Stimulated activated CD8-positive, alpha-beta memory T cell treated with anti-CD3 and anti-CD28 coated beads, Interleukin-15, amount 100 ng/mL, for 24 hours (primary cell): ENCODE measurements around the gene HPCAL1.

Experiments used
- DNase-seq: peaks from one replicate; pipeline ENCODE4 v3.0.0-alpha.2; 2020; ENCODE audit warnings: low read depth

Gene HPCAL1

GRCh38 chr2:10390369-10390801 lies 87.7 kb downstream of the HPCAL1 start:
- DNase-seq = no peak

- no peak for DNase-seq
These were observed 89.4 kb downstream of the HPCAL1 start for GRCh38 chr2:10392100-10392499.

- DNase-seq = no peak
These were observed 89.8 kb downstream of the HPCAL1 start for GRCh38 chr2:10392548-10392947.

GRCh38 chr2:10392951-10393639 lies 90.4 kb downstream of the HPCAL1 start:
- no peak for DNase-seq

- DNase-seq = no peak
These were observed 90.9 kb downstream of the HPCAL1 start for GRCh38 chr2:10393640-10393982.

GRCh38 chr2:10395893-10396292 lies 93.2 kb downstream of the HPCAL1 start:
- no peak for DNase-seq

GRCh38 chr2:10396464-10396863 lies 93.8 kb downstream of the HPCAL1 start:
- DNase-seq = no peak

GRCh38 chr2:10397297-10397875 lies 94.7 kb downstream of the HPCAL1 start:
- DNase-seq = no peak

GRCh38 chr2:10397878-10398277 lies 95.2 kb downstream of the HPCAL1 start:
- no peak for DNase-seq

- no peak for DNase-seq
These were observed 95.8 kb downstream of the HPCAL1 start for GRCh38 chr2:10398496-10398895.

- no peak for DNase-seq
These were observed 96.7 kb downstream of the HPCAL1 start for GRCh38 chr2:10399358-10399757.

- no peak for DNase-seq
These were observed 97.3 kb downstream of the HPCAL1 start for GRCh38 chr2:10400002-10400401.

GRCh38 chr2:10400568-10400977 lies 97.9 kb downstream of the HPCAL1 start:
- DNase-seq = no peak

GRCh38 chr2:10400978-10401951 lies 98.6 kb downstream of the HPCAL1 start:
- no peak for DNase-seq

- DNase-seq = no peak
These were observed 99.4 kb downstream of the HPCAL1 start for GRCh38 chr2:10402062-10402585.

- DNase-seq = no peak
These were observed 100.0 kb downstream of the HPCAL1 start for GRCh38 chr2:10402653-10403215.

GRCh38 chr2:10404324-10405143 lies 101.8 kb downstream of the HPCAL1 start:
- DNase-seq = no peak

GRCh38 chr2:10405448-10405847 lies 102.7 kb downstream of the HPCAL1 start:
- no peak for DNase-seq

- DNase-seq = no peak
These were observed 103.3 kb downstream of the HPCAL1 start for GRCh38 chr2:10406016-10406415.

- no peak for DNase-seq
These were observed 103.9 kb downstream of the HPCAL1 start for GRCh38 chr2:10406491-10407188.

GRCh38 chr2:10407432-10407831 lies 104.7 kb downstream of the HPCAL1 start:
- DNase-seq = no peak
